K562 (cell line): Measurements from ENCODE around the gene ARHGAP42. TPM values are rescaled to one million over a fixed set of nuclear protein-coding genes. Genes with fewer than 3 reads are reported as not detected.

Experiments used
- ATAC-seq: fragments of 200-7000 bp; cut with Tn5 transposase; 3 replicates; pipeline ENCODE4 v1.9.1; 2020; ENCODE audit warnings: moderate library complexity
- BruUV-seq: library from RNA; stranded (reverse); fragments of 400-500 nt; replicated peaks from 2 replicates; lab custom pipeline; 2021; lab: Mats Ljungman, UMichigan
- CTCF ChIA-PET: fragments of 300-600 bp; formaldehyde crosslinking; extraction: SDS; loops from one replicate; lab custom pipeline; 2021; ENCODE audit warnings: low intra/inter-chr PET ratio; lab: Yijun Ruan, JAX
- POLR2A ChIA-PET: fragments of 300-600, 350-650 bp; sonication (Branson Sonifier 250); formaldehyde crosslinking; extraction: SDS; loops from one replicate; lab custom pipeline; 2021; ENCODE audit warnings: antibody characterized with exemption, inconsistent platforms; lab: Yijun Ruan, JAX
- DNase-seq, 4 experiments: peaks; one replicate each; pipeline versions ENCODE4 v3.0.0 to v3.0.0-alpha.2; 2011 to 2018; ENCODE audit warnings: low spot score in 3 of 4, mixed read lengths in 3 of 4; ENCODE audit errors: extremely low read depth in 1 of 4
- FAIRE-seq: peaks from 2 replicates; lab custom pipeline; 2011; peaks lifted over from hg19 to GRCh38; lab: Jason Lieb, UNC
- H2AFZ ChIP-seq: 2 replicates; pipeline ENCODE4 v1.6.0; 2011; ENCODE audit warnings: low read depth, low read length, control low read depth, inconsistent platforms
- H3K27ac ChIP-seq: fragments of 200-600 bp; 3 replicates; pipeline ENCODE4 v1.8.0; 2011; ENCODE audit warnings: low read depth, mild to moderate bottlenecking, control low read depth, inconsistent platforms, low read length, moderate library complexity, mixed read lengths; ENCODE audit errors: extremely low read depth
- H3K27me3 ChIP-seq, 2 experiments: fragments of 300-600 bp in 1 of 2; 2 replicates in 1 of 2; 3 replicates in 1 of 2; pipeline versions ENCODE4 v1.6.0 to v1.8.0; 2011; ENCODE audit warnings: inconsistent platforms in 2 of 2, low read length in 2 of 2, mild to moderate bottlenecking in 1 of 2, mixed read lengths in 1 of 2, moderate library complexity in 1 of 2; ENCODE audit not compliant: control insufficient read depth in 2 of 2, insufficient read depth in 2 of 2
- H3K36me3 ChIP-seq: fragments of 300-600 bp; 3 replicates; pipeline ENCODE4 v1.8.0; 2011; ENCODE audit warnings: mild to moderate bottlenecking, low read length, inconsistent platforms; ENCODE audit not compliant: control insufficient read depth, insufficient read depth
- H3K4me1 ChIP-seq, 2 experiments: fragments of 200-600 bp in 1 of 2; replicated peaks in 1 of 2; 2 replicates in 1 of 2; 3 replicates in 1 of 2; pipeline versions ENCODE4 v1.5.1 to v1.8.0; 2011; ENCODE audit warnings: inconsistent platforms in 2 of 2, low read length in 2 of 2, mild to moderate bottlenecking in 1 of 2, mixed read lengths in 1 of 2, moderate library complexity in 1 of 2; ENCODE audit not compliant: control insufficient read depth in 2 of 2, insufficient read depth in 2 of 2
- H3K4me2 ChIP-seq: 2 replicates; pipeline ENCODE4 v1.6.1; 2011; ENCODE audit warnings: low read length, control low read depth, inconsistent platforms, mixed read lengths; ENCODE audit not compliant: insufficient read depth
- H3K4me3 ChIP-seq: fragments of 200-600 bp; sonication (generic), shearing (Covaris generic); 2 replicates; pipeline ENCODE4 v1.5.1; 2016; ENCODE audit warnings: control low read depth, inconsistent platforms
- H3K79me2 ChIP-seq: fragments of 200-600 bp; 3 replicates; pipeline ENCODE4 v1.8.0; 2011; ENCODE audit warnings: low read length, inconsistent platforms; ENCODE audit not compliant: control insufficient read depth, insufficient read depth
- H3K9ac ChIP-seq, 2 experiments: 2 replicates each; pipeline versions ENCODE4 v1.6.0 to v1.6.1; 2011; ENCODE audit warnings: low read depth in 2 of 2, low read length in 2 of 2, control low read depth in 1 of 2, inconsistent platforms in 1 of 2, mild to moderate bottlenecking in 1 of 2, mixed read lengths in 1 of 2; ENCODE audit not compliant: insufficient read depth in 1 of 2
- H3K9me1 ChIP-seq: one replicate; pipeline ENCODE4 v1.6.0; 2011; ENCODE audit warnings: inconsistent platforms, mild to moderate bottlenecking, low read length, moderate library complexity; ENCODE audit not compliant: control insufficient read depth, insufficient read depth
- H3K9me3 ChIP-seq: replicated peaks from 2 replicates; pipeline ENCODE4 v1.5.1; 2011; ENCODE audit warnings: low read depth, low read length, inconsistent platforms; ENCODE audit not compliant: control insufficient read depth, insufficient read depth
- H4K20me1 ChIP-seq: replicated peaks from 2 replicates; pipeline ENCODE4 v1.6.1; 2011; ENCODE audit warnings: low read length, inconsistent platforms, mixed read lengths; ENCODE audit not compliant: control insufficient read depth, insufficient read depth
- ELF1 ChIP-seq: fragments of 200-800 bp; sonication (Bioruptor generic); IDR thresholded peaks from 2 replicates; pipeline ENCODE4 v1.6.1; 2016; ENCODE audit warnings: missing genetic modification characterization, missing compliant biosample characterization
- FOXK2 ChIP-seq, 2 experiments: fragments of 450-650 bp; IDR thresholded peaks in 1 of 2; conservative IDR thresholded peaks in 1 of 2; 2 replicates each; pipeline ENCODE4 v1.6.1; 2016; ENCODE audit warnings: low read depth in 2 of 2, mild to moderate bottlenecking in 1 of 2
- GABPA ChIP-seq: fragments of 200-800 bp; sonication (Bioruptor generic); conservative IDR thresholded peaks from 2 replicates; pipeline ENCODE4 v1.6.1; 2016; ENCODE audit warnings: low read depth, missing genetic modification characterization, missing compliant biosample characterization
- NFXL1 ChIP-seq: fragments of 450-650 bp; formaldehyde crosslinking; IDR thresholded peaks from 2 replicates; pipeline ENCODE4 v1.4.0; 2021; ENCODE audit warnings: mild to moderate bottlenecking
- PHF8 ChIP-seq: fragments of 200-600 bp; sonication (generic); IDR thresholded peaks from 2 replicates; pipeline ENCODE4 v1.6.1; 2012; ENCODE audit warnings: mixed run types, mild to moderate bottlenecking, inconsistent platforms, low read length, moderate library complexity, borderline replicate concordance
- SAFB ChIP-seq: fragments of 200-400 bp; formaldehyde crosslinking; IDR thresholded peaks from 2 replicates; pipeline ENCODE4 v1.6.1; 2017; ENCODE audit warnings: low read depth, low read length, borderline replicate concordance
- SAFB2 ChIP-seq: fragments of 200-400 bp; formaldehyde crosslinking; IDR thresholded peaks from 2 replicates; pipeline ENCODE4 v1.6.1; 2018; ENCODE audit warnings: borderline replicate concordance, low read length, low read depth, moderate library complexity; ENCODE audit not compliant: severe bottlenecking
- SP1 ChIP-seq: sonication (generic); formaldehyde crosslinking; IDR thresholded peaks from 2 replicates; pipeline ENCODE4 v1.8.1; 2022; ENCODE audit warnings: mild to moderate bottlenecking, missing genetic modification reagents
- U2AF1 ChIP-seq: fragments of 200-400 bp; formaldehyde crosslinking; optimal IDR thresholded peaks from 2 replicates; pipeline ENCODE3; 2017; ENCODE audit warnings: mild to moderate bottlenecking, low read depth, low read length, moderate library complexity
- ZBTB1 ChIP-seq: sonication (generic); formaldehyde crosslinking; IDR thresholded peaks from 2 replicates; pipeline ENCODE4 v1.8.1; 2023; ENCODE audit warnings: missing genetic modification reagents, low read depth, mild to moderate bottlenecking, borderline replicate concordance
- WGBS: fragments of 100-300 bp; shearing (Covaris generic); methylation state at CpG from one replicate; pipeline ENCODE4 v1.1.6; 2016; ENCODE audit warnings: low coverage, mixed read lengths; ENCODE audit not compliant: insufficient coverage; ENCODE audit errors: missing lambda C conversion rate; 5-methylcytosine and 5-hydroxymethylcytosine counted together
- in situ Hi-C: fragments of 300-500 bp; cut with MboI; formaldehyde crosslinking; loops from 4 replicates; pipeline ENCODE4 v1.15.0; 2018; ENCODE audit warnings: inconsistent platforms, mixed read lengths
- intact Hi-C: fragments of 100-400 bp; cut with micrococcal nuclease; formaldehyde crosslinking; loops from 2 replicates; pipeline ENCODE4 v1.14.2; 2022
- polyA plus RNA-seq, 8 experiments: library from polyadenylated mRNA; depleted of rRNA in 4 of 8; stranded (reverse) in 5 of 8; unstranded in 3 of 8; fragments of >200 nt; fragmentation: Nextera tagmentation in 2 of 8; fragmentation: Illumina TruSeq in 1 of 8; extraction: Ambion mirVana in 2 of 8; extraction: Trizol in 1 of 8; gene quantifications; 2 replicates each; pipeline versions ENCODE4 v1.2.1 to v1.2.3, GENCODE V29; 2011 to 2014; ENCODE audit warnings: inconsistent platforms in 1 of 8, missing spikeins in 1 of 8
- total RNA-seq, 7 experiments: library from RNA; depleted of rRNA in 6 of 7; stranded (reverse); fragments of >200 nt in 6 of 7; fragmentation: Illumina TruSeq in 2 of 7; extraction: Trizol in 2 of 7; gene quantifications; 2 replicates each; pipeline versions ENCODE4 v1.2.1 to v1.2.3, GENCODE V29; 2011 to 2021; ENCODE audit warnings: low replicate concordance in 1 of 7
- TF ChIP-seq, protein P1 (sequence below): fragments of 450-650 bp; formaldehyde crosslinking; IDR thresholded peaks from 2 replicates; pipeline ENCODE4 v1.4.0; 2020; ENCODE audit warnings: mild to moderate bottlenecking, moderate library complexity
- TF ChIP-seq, protein P2 (sequence below): fragments of 450-650 bp; IDR thresholded peaks from 2 replicates; pipeline ENCODE4 v1.6.1; 2018; ENCODE audit not compliant: partially characterized antibody
- TF ChIP-seq, protein P3 (sequence below), 3 experiments: IDR thresholded peaks in 2 of 3; conservative IDR thresholded peaks in 1 of 3; 2 replicates each; pipeline ENCODE4 v1.5.1; 2011 to 2012; ENCODE audit warnings: low read length in 3 of 3, mild to moderate bottlenecking in 3 of 3, control low read depth in 2 of 3, improper control_type of control experiment in 1 of 3, inconsistent platforms in 1 of 3, low read depth in 1 of 3, mixed read lengths in 1 of 3, moderate library complexity in 1 of 3; ENCODE audit not compliant: insufficient read depth in 2 of 3

ARHGAP42 gene
- total and polyA plus RNA-seq, 9 of the 15 experiments (the other 6 are each of a cell fraction or from before 2014, with no cell fraction given) = 0.95 to 6.1 (median 2.4) TPM

DNA sequence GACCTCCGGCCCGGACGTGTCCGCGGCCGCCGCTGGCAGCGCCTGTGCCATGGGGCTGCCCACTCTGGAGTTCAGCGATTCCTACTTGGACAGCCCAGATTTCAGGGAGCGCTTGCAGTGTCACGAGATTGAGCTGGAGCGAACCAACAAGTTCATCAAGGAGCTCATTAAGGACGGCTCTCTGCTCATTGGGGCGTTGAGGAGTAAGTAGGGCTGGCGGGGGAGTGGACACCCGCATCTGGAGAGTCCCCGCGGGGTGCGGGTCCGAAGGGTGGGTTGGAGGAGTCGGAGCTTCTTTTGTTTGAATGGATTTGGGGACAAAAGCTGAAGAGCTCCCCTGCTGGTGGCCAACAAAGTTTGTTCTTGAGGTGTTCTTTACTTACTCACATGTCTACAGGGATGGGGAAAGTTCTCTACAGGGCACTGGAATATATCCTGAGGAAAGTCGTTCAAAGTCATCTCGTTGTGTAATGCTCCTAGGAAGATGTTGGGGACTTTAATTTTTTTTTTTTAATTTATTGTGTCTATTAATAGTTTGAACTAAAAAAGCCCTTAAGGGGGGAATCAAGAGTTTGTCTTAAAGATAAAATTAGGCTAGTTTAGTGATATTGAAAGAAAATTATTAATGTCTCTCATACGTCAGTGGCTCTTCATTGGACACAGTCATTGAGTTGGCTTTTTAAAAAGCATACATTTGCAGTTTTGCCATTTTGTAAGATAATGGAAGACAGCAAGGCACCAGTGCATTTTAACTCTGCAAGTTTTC lies 725 bp downstream of the ARHGAP42 start:
- intact Hi-C loops = no loop called here
- Histone ChIP-seq H3K9me1 (no peaks in the 10 kb centered on the region), H3K4me3 (peak overlapping the region; percentile 82), H3K79me2 (no peaks in the 10 kb centered on the region; the same call in 2 of the 3 replicates), H3K4me2 (peak overlapping the region; percentile 80), H2AFZ (peak overlapping the region; percentile 88), H4K20me1 (no peaks in the 10 kb centered on the region), H3K9me3 (no peaks in the 10 kb centered on the region), H3K27me3 (no peaks in the 10 kb centered on the region), H3K9ac (peak overlapping the region; percentile 60 to 89), H3K36me3 (no peaks in the 10 kb centered on the region), H3K4me1 (peaks cover 2 to 12% of the 10 kb centered on the region in 2 experiments; a peak in 3 of 5 replicates), H3K27ac (peak overlapping the region; percentile 61)
- peak; percentile 84 for ATAC-seq
- WGBS = 1% methylated on average over 23 of the region's 24 CpGs
- ChIA-PET CTCF (no interaction called here), POLR2A (interaction anchor here (0.5 to 1.0 kb wide), 4 partner anchors 10 to 55 kb away, joined by 3 to 4 read pairs (median 3); no protein-coding TSS in a partner anchor)
- TSS peak; percentile 52 for BruUV-seq
- DNase-seq = peak; percentile 35 to 71 (median 50)
- in situ Hi-C loops = no loop called here
- FAIRE-seq = peak; percentile 70
- TF ChIP-seq, protein P1, sequence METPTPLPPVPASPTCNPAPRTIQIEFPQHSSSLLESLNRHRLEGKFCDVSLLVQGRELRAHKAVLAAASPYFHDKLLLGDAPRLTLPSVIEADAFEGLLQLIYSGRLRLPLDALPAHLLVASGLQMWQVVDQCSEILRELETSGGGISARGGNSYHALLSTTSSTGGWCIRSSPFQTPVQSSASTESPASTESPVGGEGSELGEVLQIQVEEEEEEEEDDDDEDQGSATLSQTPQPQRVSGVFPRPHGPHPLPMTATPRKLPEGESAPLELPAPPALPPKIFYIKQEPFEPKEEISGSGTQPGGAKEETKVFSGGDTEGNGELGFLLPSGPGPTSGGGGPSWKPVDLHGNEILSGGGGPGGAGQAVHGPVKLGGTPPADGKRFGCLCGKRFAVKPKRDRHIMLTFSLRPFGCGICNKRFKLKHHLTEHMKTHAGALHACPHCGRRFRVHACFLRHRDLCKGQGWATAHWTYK (CRISPR knock-in tag) = no peak
- peak in 1 of 2 experiments; percentile 20; a peak in 1 of 4 replicates for TF ChIP-seq FOXK2 (conservative IDR thresholded peaks at IDR 0.05 in 1 of 2, IDR thresholded peaks at IDR 0.05 in 1 of 2; ENCODE audit: low read depth in 2 of 2)
- TF ChIP-seq SAFB2 = no peak
- TF ChIP-seq, protein P2, sequence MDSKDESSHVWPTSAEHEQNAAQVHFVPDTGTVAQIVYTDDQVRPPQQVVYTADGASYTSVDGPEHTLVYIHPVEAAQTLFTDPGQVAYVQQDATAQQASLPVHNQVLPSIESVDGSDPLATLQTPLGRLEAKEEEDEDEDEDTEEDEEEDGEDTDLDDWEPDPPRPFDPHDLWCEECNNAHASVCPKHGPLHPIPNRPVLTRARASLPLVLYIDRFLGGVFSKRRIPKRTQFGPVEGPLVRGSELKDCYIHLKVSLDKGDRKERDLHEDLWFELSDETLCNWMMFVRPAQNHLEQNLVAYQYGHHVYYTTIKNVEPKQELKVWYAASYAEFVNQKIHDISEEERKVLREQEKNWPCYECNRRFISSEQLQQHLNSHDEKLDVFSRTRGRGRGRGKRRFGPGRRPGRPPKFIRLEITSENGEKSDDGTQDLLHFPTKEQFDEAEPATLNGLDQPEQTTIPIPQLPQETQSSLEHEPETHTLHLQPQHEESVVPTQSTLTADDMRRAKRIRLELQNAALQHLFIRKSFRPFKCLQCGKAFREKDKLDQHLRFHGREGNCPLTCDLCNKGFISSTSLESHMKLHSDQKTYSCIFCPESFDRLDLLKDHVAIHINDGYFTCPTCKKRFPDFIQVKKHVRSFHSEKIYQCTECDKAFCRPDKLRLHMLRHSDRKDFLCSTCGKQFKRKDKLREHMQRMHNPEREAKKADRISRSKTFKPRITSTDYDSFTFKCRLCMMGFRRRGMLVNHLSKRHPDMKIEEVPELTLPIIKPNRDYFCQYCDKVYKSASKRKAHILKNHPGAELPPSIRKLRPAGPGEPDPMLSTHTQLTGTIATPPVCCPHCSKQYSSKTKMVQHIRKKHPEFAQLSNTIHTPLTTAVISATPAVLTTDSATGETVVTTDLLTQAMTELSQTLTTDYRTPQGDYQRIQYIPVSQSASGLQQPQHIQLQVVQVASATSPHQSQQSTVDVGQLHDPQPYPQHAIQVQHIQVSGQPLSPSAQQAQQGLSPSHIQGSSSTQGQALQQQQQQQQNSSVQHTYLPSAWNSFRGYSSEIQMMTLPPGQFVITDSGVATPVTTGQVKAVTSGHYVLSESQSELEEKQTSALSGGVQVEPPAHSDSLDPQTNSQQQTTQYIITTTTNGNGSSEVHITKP = peak; percentile 87
- no peak for TF ChIP-seq ZBTB1 (CRISPR knock-in tag)
- no peak for TF ChIP-seq NFXL1 (CRISPR knock-in tag)
- TF ChIP-seq U2AF1 = no peak
- peak; percentile 6; the same call in 1 of the 2 replicates for TF ChIP-seq GABPA (tag)
- no peak for TF ChIP-seq ELF1 (tag)
- TF ChIP-seq, protein P3, sequence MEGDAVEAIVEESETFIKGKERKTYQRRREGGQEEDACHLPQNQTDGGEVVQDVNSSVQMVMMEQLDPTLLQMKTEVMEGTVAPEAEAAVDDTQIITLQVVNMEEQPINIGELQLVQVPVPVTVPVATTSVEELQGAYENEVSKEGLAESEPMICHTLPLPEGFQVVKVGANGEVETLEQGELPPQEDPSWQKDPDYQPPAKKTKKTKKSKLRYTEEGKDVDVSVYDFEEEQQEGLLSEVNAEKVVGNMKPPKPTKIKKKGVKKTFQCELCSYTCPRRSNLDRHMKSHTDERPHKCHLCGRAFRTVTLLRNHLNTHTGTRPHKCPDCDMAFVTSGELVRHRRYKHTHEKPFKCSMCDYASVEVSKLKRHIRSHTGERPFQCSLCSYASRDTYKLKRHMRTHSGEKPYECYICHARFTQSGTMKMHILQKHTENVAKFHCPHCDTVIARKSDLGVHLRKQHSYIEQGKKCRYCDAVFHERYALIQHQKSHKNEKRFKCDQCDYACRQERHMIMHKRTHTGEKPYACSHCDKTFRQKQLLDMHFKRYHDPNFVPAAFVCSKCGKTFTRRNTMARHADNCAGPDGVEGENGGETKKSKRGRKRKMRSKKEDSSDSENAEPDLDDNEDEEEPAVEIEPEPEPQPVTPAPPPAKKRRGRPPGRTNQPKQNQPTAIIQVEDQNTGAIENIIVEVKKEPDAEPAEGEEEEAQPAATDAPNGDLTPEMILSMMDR (IDR thresholded peaks at IDR 0.05 in 2 of 3, conservative IDR thresholded peaks at IDR 0.05 in 1 of 3; ENCODE audit: insufficient read depth in 2 of 3, low read depth in 1 of 3, low read length in 3 of 3) = peak; percentile 35 to 57 (median 55); a peak in 5 of 6 replicates
- no peak for TF ChIP-seq SP1 (CRISPR knock-in tag)
- peak; percentile 37; the same call in 1 of the 2 replicates for TF ChIP-seq PHF8
- no peak for TF ChIP-seq SAFB
